DMS79 treated with DMSO at 0.1 percent for 48 hours (cell line): ENCODE results near the gene TRAPPC2.
A peak's percentile ranks its signal among the peaks of the same experiment; 100 is the strongest.

Experiments
- DNase-seq: peaks from one replicate; lab custom pipeline; 2025; lab: John Stamatoyannopoulos, UW

Gene TRAPPC2

DNA sequence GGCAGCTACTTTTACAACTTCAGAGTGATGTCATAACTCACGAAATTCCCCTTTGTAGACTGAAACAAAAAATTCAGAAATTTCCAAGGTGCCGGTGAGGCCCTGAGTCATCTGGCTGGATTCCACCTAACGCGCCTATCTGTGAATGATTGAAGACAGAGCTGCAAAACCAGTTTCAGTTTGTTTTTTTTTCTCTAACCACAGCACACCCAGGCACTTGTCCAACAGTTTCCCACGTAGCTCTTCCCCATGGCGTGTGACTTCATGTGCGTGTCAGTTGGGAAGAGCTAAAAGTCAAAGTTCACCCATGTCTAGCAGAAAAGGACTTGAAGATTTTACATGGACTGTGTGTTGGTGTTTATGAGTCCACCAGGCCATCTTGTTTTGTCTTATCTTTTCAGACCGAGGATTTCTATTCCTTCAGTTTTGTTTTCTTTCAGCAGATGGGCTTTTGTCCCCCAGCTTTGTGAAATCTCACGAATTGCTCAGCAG lies 65.1 kb downstream of the TRAPPC2 start:
- DNase-seq: peak; percentile 52

DNA sequence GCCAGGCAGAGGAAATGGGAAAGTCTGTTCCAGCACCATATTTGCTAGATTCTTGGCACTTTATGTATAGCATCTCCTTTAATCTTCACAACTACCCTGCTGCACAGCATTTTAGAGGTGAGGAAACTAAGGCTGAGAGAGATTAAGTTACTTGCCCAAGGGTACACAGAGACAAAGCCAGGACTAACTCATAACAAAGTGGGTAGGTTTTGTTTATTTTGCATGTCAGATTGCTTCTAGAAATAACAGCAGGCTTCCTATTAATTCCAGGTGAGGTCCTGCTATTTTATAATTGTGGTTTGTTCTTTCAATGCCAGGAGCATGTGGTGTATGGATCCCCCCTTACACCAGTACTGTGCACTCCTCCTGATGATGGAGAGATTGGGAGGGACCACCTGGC lies 66.5 kb downstream of the TRAPPC2 start:
- no peak for DNase-seq

DNA sequence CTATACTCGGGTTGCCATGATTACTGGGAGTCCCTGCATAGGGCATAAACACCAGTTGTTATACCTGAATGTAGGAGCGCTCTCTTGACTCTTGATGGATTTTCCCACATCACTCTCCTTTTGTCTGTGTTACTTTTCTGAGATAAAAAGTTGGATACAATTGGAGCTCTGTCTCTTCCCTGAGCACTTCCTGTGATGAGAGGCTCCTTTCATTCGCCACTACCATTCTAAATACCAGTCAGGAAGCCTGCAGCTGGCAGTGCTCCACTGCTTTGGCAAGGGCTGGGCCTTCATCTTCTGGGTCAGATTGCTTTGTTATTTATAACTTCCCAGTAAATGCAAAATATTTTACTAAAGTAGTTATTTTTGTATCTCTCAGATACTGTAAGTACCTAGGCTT lies 67.6 kb downstream of the TRAPPC2 start:
- no peak for DNase-seq

DNA sequence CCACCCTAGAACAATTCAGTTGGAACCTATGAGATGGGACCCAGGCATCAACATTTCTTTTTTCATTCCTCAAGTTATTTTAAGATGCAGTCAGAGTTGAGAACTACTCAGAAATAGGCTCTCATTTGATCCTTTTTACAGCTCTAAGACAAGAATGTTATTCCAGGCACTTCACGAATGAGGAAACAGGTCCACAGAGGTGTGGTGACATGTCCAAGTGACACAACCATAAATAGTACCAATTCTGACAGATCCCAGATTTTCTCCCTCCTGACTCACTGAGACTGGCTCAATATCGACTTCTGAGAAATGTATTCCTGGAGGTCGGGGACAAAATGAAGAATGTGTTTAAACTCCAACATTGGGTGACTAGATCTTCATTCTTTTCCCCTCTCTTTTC lies 70.4 kb downstream of the TRAPPC2 start:
- DNase-seq: no peak

DNA sequence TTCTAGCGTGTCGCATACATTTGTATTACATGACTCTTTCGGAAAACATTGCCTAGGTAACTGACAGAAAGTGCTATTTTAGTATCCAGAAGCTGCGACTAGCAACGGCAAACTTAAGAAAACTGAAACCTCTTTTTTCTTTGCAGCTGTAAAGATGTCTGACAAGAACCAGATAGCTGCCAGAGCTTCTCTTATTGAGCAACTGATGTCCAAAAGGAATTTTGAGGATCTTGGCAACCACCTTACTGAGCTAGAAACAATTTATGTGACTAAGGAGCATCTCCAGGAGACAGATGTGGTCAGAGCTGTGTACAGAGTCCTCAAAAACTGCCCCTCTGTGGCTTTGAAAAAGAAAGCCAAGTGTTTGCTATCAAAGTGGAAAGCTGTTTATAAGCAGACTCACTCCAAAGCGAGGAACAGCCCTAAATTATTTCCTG lies 72.0 kb downstream of the TRAPPC2 start:
- DNase-seq: no peak
